ENCODE data around the gene INPP5A. TPM values are rescaled to one million over a fixed set of nuclear protein-coding genes. Genes with fewer than 3 reads are reported as not detected.

The INPP5A gene
- total and polyA plus RNA-seq, 2 of the 13 experiments (the other 11 are each of a cell fraction or from before 2014, with no cell fraction given), result 17.5 to 37.9 TPM

GRCh38 chr10:132516771-132517725, 20.5 kb upstream of the INPP5A start (continued):
- TF ChIP-seq, protein P1, sequence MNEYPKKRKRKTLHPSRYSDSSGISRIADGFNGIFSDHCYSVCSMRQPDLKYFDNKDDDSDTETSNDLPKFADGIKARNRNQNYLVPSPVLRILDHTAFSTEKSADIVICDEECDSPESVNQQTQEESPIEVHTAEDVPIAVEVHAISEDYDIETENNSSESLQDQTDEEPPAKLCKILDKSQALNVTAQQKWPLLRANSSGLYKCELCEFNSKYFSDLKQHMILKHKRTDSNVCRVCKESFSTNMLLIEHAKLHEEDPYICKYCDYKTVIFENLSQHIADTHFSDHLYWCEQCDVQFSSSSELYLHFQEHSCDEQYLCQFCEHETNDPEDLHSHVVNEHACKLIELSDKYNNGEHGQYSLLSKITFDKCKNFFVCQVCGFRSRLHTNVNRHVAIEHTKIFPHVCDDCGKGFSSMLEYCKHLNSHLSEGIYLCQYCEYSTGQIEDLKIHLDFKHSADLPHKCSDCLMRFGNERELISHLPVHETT (CRISPR knock-in tag; conservative IDR thresholded peaks at IDR 0.05), result no peak; the same call in 1 of the 2 replicates
- TF ChIP-seq EP300 (IDR thresholded peaks at IDR 0.05; ENCODE audit: low read depth in 2 of 2, low read length in 2 of 2) (peak in 1 of 2 experiments; percentile 78; a peak in 2 of 4 replicates), EP300 (CRISPR knock-in tag; IDR thresholded peaks at IDR 0.05; ENCODE audit: borderline replicate concordance) (peak; percentile 73), ZNF619 (CRISPR knock-in tag; IDR thresholded peaks at IDR 0.05) (no peak), CEBPG (CRISPR knock-in tag; IDR thresholded peaks at IDR 0.05) (no peak), MAFK (conservative IDR thresholded peaks at IDR 0.05 in 1 of 2, IDR thresholded peaks at IDR 0.05 in 1 of 2; ENCODE audit: low read length in 2 of 2) (no peak), ZFP90 (CRISPR knock-in tag; IDR thresholded peaks at IDR 0.05; ENCODE audit: borderline replicate concordance) (no peak), ZNF660 (CRISPR knock-in tag; IDR thresholded peaks at IDR 0.05; ENCODE audit: borderline replicate concordance, low read depth) (no peak), SPEN (CRISPR knock-in tag; IDR thresholded peaks at IDR 0.05; ENCODE audit: low read depth) (0 out of 2 replicates have a peak, but pooled peaks have one; percentile 8), HCFC1 (IDR thresholded peaks at IDR 0.05; ENCODE audit: low read depth, low read length) (no peak), ZSCAN22 (CRISPR knock-in tag; IDR thresholded peaks at IDR 0.05) (no peak), PBX3 (CRISPR knock-in tag; IDR thresholded peaks at IDR 0.05; ENCODE audit: borderline replicate concordance) (no peak), ZNF782 (CRISPR knock-in tag; IDR thresholded peaks at IDR 0.05; ENCODE audit: borderline replicate concordance) (no peak), ZNF503 (CRISPR knock-in tag; IDR thresholded peaks at IDR 0.05) (no peak), ZFP1 (CRISPR knock-in tag; IDR thresholded peaks at IDR 0.05) (no peak), ZFP37 (CRISPR knock-in tag; IDR thresholded peaks at IDR 0.05; ENCODE audit: borderline replicate concordance) (no peak)
- TF ChIP-seq, protein P2, sequence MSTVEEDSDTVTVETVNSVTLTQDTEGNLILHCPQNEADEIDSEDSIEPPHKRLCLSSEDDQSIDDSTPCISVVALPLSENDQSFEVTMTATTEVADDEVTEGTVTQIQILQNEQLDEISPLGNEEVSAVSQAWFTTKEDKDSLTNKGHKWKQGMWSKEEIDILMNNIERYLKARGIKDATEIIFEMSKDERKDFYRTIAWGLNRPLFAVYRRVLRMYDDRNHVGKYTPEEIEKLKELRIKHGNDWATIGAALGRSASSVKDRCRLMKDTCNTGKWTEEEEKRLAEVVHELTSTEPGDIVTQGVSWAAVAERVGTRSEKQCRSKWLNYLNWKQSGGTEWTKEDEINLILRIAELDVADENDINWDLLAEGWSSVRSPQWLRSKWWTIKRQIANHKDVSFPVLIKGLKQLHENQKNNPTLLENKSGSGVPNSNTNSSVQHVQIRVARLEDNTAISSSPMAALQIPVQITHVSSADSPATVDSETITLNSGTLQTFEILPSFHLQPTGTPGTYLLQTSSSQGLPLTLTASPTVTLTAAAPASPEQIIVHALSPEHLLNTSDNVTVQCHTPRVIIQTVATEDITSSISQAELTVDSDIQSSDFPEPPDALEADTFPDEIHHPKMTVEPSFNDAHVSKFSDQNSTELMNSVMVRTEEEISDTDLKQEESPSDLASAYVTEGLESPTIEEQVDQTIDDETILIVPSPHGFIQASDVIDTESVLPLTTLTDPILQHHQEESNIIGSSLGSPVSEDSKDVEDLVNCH (CRISPR knock-in tag; IDR thresholded peaks at IDR 0.05), result no peak
- TF ChIP-seq, protein P3, sequence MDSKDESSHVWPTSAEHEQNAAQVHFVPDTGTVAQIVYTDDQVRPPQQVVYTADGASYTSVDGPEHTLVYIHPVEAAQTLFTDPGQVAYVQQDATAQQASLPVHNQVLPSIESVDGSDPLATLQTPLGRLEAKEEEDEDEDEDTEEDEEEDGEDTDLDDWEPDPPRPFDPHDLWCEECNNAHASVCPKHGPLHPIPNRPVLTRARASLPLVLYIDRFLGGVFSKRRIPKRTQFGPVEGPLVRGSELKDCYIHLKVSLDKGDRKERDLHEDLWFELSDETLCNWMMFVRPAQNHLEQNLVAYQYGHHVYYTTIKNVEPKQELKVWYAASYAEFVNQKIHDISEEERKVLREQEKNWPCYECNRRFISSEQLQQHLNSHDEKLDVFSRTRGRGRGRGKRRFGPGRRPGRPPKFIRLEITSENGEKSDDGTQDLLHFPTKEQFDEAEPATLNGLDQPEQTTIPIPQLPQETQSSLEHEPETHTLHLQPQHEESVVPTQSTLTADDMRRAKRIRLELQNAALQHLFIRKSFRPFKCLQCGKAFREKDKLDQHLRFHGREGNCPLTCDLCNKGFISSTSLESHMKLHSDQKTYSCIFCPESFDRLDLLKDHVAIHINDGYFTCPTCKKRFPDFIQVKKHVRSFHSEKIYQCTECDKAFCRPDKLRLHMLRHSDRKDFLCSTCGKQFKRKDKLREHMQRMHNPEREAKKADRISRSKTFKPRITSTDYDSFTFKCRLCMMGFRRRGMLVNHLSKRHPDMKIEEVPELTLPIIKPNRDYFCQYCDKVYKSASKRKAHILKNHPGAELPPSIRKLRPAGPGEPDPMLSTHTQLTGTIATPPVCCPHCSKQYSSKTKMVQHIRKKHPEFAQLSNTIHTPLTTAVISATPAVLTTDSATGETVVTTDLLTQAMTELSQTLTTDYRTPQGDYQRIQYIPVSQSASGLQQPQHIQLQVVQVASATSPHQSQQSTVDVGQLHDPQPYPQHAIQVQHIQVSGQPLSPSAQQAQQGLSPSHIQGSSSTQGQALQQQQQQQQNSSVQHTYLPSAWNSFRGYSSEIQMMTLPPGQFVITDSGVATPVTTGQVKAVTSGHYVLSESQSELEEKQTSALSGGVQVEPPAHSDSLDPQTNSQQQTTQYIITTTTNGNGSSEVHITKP (CRISPR knock-in tag; IDR thresholded peaks at IDR 0.05; ENCODE audit: low read depth), result peak; percentile 78

Data from HepG2 (cell line).